HepG2 (cell line): ENCODE results near the gene SPTBN5.

Source experiments
- KAT7 ChIP-seq: IDR thresholded peaks from 2 replicates; pipeline ENCODE4 v1.6.1; 2018; ENCODE audit warnings: borderline replicate concordance, missing compliant biosample characterization
- NFE2L1 ChIP-seq: sonication (generic); formaldehyde crosslinking; IDR thresholded peaks from 2 replicates; pipeline ENCODE4 v1.4.0; 2020; ENCODE audit warnings: missing genetic modification reagents, mild to moderate bottlenecking, borderline replicate concordance
- NFE2L2 ChIP-seq: fragments of 150-350 bp; IDR thresholded peaks from 2 replicates; pipeline ENCODE4 v1.6.1; 2014; ENCODE audit warnings: low read length
- POLR2A ChIP-seq, 2 experiments: IDR thresholded peaks; 2 replicates each; pipeline ENCODE4 v1.6.1; 2011; ENCODE audit warnings: low read depth in 2 of 2, low read length in 2 of 2, mild to moderate bottlenecking in 1 of 2, moderate library complexity in 1 of 2; ENCODE audit not compliant: insufficient read depth in 1 of 2
- PPARG ChIP-seq: conservative IDR thresholded peaks from 2 replicates; pipeline ENCODE4 v1.6.1; 2016; ENCODE audit warnings: missing biosample characterization, missing genetic modification reagents
- SIN3B ChIP-seq: fragments of 150-350 bp; IDR thresholded peaks from 2 replicates; pipeline ENCODE4 v1.6.1; 2014; ENCODE audit warnings: low read length
- SNRNP70 ChIP-seq: fragments of 200-400 bp; formaldehyde crosslinking; IDR thresholded peaks from 2 replicates; pipeline ENCODE4 v1.6.1; 2017; ENCODE audit warnings: mild to moderate bottlenecking, low read depth, low read length, moderate library complexity
- TCF7L2 ChIP-seq: IDR thresholded peaks from 2 replicates; pipeline ENCODE4 v1.6.1; 2011; ENCODE audit warnings: mild to moderate bottlenecking, low read depth, low read length, moderate library complexity
- ZBTB2 ChIP-seq: sonication (generic); formaldehyde crosslinking; IDR thresholded peaks from 2 replicates; pipeline ENCODE4 v1.8.0; 2022; ENCODE audit warnings: low read depth, missing genetic modification reagents
- ZNF333 ChIP-seq: sonication (generic); formaldehyde crosslinking; IDR thresholded peaks from 2 replicates; pipeline ENCODE4 v1.4.0; 2020; ENCODE audit warnings: mild to moderate bottlenecking, missing genetic modification reagents, borderline replicate concordance
- TF ChIP-seq, protein P1 (sequence below): sonication (generic); formaldehyde crosslinking; IDR thresholded peaks from 2 replicates; pipeline ENCODE4 v1.5.0; 2020; ENCODE audit warnings: mild to moderate bottlenecking, missing genetic modification reagents, moderate library complexity

DNA sequence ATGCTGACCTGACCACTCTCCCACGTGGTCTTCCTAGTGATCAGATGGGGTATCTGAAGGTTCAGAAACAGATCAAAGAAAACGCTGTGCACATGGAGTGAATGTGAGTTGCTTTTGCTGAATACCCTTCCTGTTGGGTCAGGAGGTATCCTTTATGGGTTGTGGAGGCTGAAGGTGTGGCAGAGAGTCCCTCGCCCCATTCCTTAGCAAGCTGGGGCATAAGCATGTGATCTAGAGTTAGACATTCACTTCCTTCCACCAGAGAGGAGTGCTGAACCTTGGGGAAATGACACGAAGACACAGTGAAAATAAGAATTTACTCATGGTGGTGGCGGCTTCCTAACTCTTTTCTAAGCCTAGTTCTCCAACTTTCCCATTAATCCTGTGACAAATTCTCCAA is 27.8 kb upstream of the SPTBN5 start:
- TF ChIP-seq TCF7L2: no peak
- TF ChIP-seq PPARG (CRISPR knock-in tag): no peak
- no peak for TF ChIP-seq ZBTB2
- no peak for TF ChIP-seq KAT7
- no peak for TF ChIP-seq NFE2L1 (CRISPR knock-in tag)
- TF ChIP-seq, protein P1, sequence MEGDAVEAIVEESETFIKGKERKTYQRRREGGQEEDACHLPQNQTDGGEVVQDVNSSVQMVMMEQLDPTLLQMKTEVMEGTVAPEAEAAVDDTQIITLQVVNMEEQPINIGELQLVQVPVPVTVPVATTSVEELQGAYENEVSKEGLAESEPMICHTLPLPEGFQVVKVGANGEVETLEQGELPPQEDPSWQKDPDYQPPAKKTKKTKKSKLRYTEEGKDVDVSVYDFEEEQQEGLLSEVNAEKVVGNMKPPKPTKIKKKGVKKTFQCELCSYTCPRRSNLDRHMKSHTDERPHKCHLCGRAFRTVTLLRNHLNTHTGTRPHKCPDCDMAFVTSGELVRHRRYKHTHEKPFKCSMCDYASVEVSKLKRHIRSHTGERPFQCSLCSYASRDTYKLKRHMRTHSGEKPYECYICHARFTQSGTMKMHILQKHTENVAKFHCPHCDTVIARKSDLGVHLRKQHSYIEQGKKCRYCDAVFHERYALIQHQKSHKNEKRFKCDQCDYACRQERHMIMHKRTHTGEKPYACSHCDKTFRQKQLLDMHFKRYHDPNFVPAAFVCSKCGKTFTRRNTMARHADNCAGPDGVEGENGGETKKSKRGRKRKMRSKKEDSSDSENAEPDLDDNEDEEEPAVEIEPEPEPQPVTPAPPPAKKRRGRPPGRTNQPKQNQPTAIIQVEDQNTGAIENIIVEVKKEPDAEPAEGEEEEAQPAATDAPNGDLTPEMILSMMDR (CRISPR knock-in tag): no peak
- no peak for TF ChIP-seq SNRNP70
- no peak for TF ChIP-seq NFE2L2
- TF ChIP-seq SIN3B: no peak
- TF ChIP-seq POLR2A (IDR thresholded peaks at IDR 0.05; ENCODE audit: insufficient read depth in 1 of 2, low read depth in 2 of 2, low read length in 2 of 2): no peak
- TF ChIP-seq ZNF333: no peak
